Colon (tissue), 2 donors: Measurements from ENCODE around the gene TP53TG3C.
"Not testable (repeated sequence)": the region's sequence is repeated elsewhere in the genome, so short reads cannot be mapped to it uniquely, and the experiment has no call there.

Source experiments
- FAIRE-seq: peaks from 2 replicates; lab custom pipeline; 2012; peaks lifted over from hg19 to GRCh38; lab: Jason Lieb, UNC
- donor health status: control.
- donor health status: control.

The TP53TG3C gene, protein sequence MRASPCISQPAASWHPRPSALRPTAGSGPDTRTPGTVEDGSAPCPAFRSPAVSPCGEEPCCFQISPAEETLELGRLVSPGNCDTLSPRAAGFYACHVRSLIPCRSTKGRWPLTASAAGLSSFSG

DNA sequence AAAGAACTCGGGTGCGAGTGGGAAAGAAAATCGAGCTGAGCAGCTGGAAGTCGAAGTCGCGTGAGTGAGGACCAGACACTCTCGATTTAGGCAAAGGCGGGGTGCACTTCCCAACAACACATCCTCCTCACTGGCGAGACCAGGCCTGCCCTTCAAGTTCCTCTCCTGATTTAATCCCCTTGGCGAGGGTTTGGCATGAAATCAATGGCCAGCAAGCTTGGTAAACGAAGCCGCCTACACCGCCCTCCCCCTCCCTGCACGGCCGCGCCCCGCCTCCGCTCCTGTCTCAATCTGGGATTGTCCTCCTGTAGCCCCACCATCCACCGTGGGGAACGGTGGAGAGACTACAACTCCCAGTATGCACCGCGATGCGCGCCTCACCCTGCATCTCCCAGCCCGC is at the start of gene TP53TG3C:
Gene TP53TG3C, plus strand, starts transcription at position 301 of the 400 bp plus-strand sequence. Its CDS starts 68 bp downstream, at position 369.
- not testable (repeated sequence) for FAIRE-seq
